Neural cell (in vitro differentiated cells): ENCODE measurements around the gene INS. TPM values are rescaled to one million over a fixed set of nuclear protein-coding genes. Genes with fewer than 3 reads are reported as not detected.

Source experiments
- H2AFZ ChIP-seq: fragments of 200-600, 300-800 bp; sonication (generic), shearing (Covaris generic); 2 replicates; pipeline ENCODE4 v1.6.0; 2014; ENCODE audit warnings: low read depth, mild to moderate bottlenecking, antibody characterized with exemption, low read length, moderate library complexity
- H3F3A ChIP-seq: fragments of 200-600 bp; shearing (Covaris generic); 2 replicates; pipeline ENCODE4 v1.6.1; 2016; ENCODE audit warnings: mild to moderate bottlenecking, moderate library complexity, mixed read lengths, antibody characterized with exemption, low read length; ENCODE audit not compliant: insufficient read depth, poor library complexity, severe bottlenecking
- H3K27ac ChIP-seq: fragments of 200-600, 300-800 bp; sonication (generic), shearing (Covaris generic); 2 replicates; pipeline ENCODE4 v1.5.1; 2014; ENCODE audit warnings: mild to moderate bottlenecking, low read length, moderate library complexity
- H3K27me3 ChIP-seq: fragments of 300-800, 200-600 bp; sonication (generic), shearing (Covaris generic); 2 replicates; pipeline ENCODE4 v1.6.0; 2014; ENCODE audit warnings: mild to moderate bottlenecking, low read depth, low read length, moderate library complexity; ENCODE audit not compliant: insufficient read depth
- H3K36me3 ChIP-seq: fragments of 300-800, 200-600 bp; sonication (generic), shearing (Covaris generic); 2 replicates; pipeline ENCODE4 v1.5.1; 2014; ENCODE audit warnings: mild to moderate bottlenecking, antibody characterized with exemption, low read length, moderate library complexity; ENCODE audit not compliant: insufficient read depth
- H3K4me2 ChIP-seq: fragments of 300-800, 200-600 bp; sonication (generic), shearing (Covaris generic); 2 replicates; pipeline ENCODE4 v1.6.0; 2014; ENCODE audit warnings: mild to moderate bottlenecking, low read length
- H3K4me3 ChIP-seq: fragments of 300-800, 200-600 bp; sonication (generic), shearing (Covaris generic); 2 replicates; pipeline ENCODE4 v1.5.1; 2014; ENCODE audit warnings: mild to moderate bottlenecking, low read length, moderate library complexity
- H3K79me2 ChIP-seq: fragments of 200-600 bp; shearing (Covaris generic); replicated peaks from 2 replicates; pipeline ENCODE4 v1.6.0; 2014; ENCODE audit warnings: mild to moderate bottlenecking, low read length, moderate library complexity; ENCODE audit not compliant: insufficient read depth
- H3K9ac ChIP-seq: fragments of 300-800, 200-600 bp; sonication (generic), shearing (Covaris generic); 2 replicates; pipeline ENCODE4 v1.6.1; 2016; ENCODE audit warnings: mild to moderate bottlenecking, low read length, mixed read lengths
- H3K9me2 ChIP-seq: fragments of 200-600 bp; shearing (Covaris generic); 2 replicates; pipeline ENCODE4 v1.6.1; 2016; ENCODE audit warnings: mild to moderate bottlenecking, low read length, mixed read lengths; ENCODE audit not compliant: insufficient read depth
- H3K9me3 ChIP-seq: fragments of 200-600, 300-800 bp; sonication (generic), shearing (Covaris generic); 2 replicates; pipeline ENCODE4 v1.6.1; 2016; ENCODE audit warnings: mild to moderate bottlenecking, mixed run types, low read length, moderate library complexity, mixed read lengths
- H4K20me1 ChIP-seq: fragments of 200-600 bp; shearing (Covaris generic); 2 replicates; pipeline ENCODE4 v1.6.1; 2016; ENCODE audit warnings: mild to moderate bottlenecking, mixed run types; ENCODE audit not compliant: insufficient read depth
- EP300 ChIP-seq: fragments of 450-650 bp; conservative IDR thresholded peaks from 2 replicates; pipeline ENCODE4 v1.6.1; 2014; ENCODE audit warnings: antibody characterized with exemption, mild to moderate bottlenecking, moderate library complexity; ENCODE audit not compliant: poor library complexity, severe bottlenecking
- EZH2 ChIP-seq: fragments of 200-600, 300-800 bp; shearing (Covaris generic), sonication (generic); IDR thresholded peaks from 2 replicates; pipeline ENCODE4 v1.6.1; 2014; ENCODE audit warnings: antibody characterized with exemption, low read length, borderline replicate concordance, mild to moderate bottlenecking; ENCODE audit not compliant: insufficient read depth, poor library complexity, severe bottlenecking
- MXI1 ChIP-seq: fragments of 450-650 bp; conservative IDR thresholded peaks from 2 replicates; pipeline ENCODE4 v1.6.1; 2014; ENCODE audit warnings: antibody characterized with exemption, mild to moderate bottlenecking; ENCODE audit not compliant: poor library complexity, severe bottlenecking
- POLR2AphosphoS5 ChIP-seq: IDR thresholded peaks from 2 replicates; pipeline ENCODE4 v1.6.1; 2012
- RAD21 ChIP-seq: fragments of 450-650 bp; conservative IDR thresholded peaks from 2 replicates; pipeline ENCODE4 v1.6.1; 2014; ENCODE audit warnings: antibody characterized with exemption, mild to moderate bottlenecking, moderate library complexity
- SMC3 ChIP-seq: fragments of 450-650 bp; conservative IDR thresholded peaks from 2 replicates; pipeline ENCODE4 v1.6.1; 2014; ENCODE audit warnings: antibody characterized with exemption, mild to moderate bottlenecking, moderate library complexity; ENCODE audit not compliant: poor library complexity
- TAF1 ChIP-seq: IDR thresholded peaks from 2 replicates; pipeline ENCODE4 v1.6.1; 2012; ENCODE audit warnings: low read depth
- polyA plus RNA-seq: library from polyadenylated mRNA; depleted of rRNA; stranded (reverse); fragments of >200 nt; gene quantifications from 2 replicates; pipeline ENCODE4 v1.2.3, GENCODE V29; 2014
- TF ChIP-seq, protein P1 (sequence below): fragments of 450-650 bp; IDR thresholded peaks from 2 replicates; pipeline ENCODE4 v1.5.1; 2014; ENCODE audit warnings: antibody characterized with exemption, mild to moderate bottlenecking, moderate library complexity; ENCODE audit not compliant: poor library complexity, severe bottlenecking
- TF ChIP-seq, protein P2 (sequence below): IDR thresholded peaks from 2 replicates; pipeline ENCODE4 v1.6.1; 2012; ENCODE audit warnings: borderline replicate concordance

INS gene
- polyA plus RNA-seq, 1 donor from 2014 or later: not detected

DNA sequence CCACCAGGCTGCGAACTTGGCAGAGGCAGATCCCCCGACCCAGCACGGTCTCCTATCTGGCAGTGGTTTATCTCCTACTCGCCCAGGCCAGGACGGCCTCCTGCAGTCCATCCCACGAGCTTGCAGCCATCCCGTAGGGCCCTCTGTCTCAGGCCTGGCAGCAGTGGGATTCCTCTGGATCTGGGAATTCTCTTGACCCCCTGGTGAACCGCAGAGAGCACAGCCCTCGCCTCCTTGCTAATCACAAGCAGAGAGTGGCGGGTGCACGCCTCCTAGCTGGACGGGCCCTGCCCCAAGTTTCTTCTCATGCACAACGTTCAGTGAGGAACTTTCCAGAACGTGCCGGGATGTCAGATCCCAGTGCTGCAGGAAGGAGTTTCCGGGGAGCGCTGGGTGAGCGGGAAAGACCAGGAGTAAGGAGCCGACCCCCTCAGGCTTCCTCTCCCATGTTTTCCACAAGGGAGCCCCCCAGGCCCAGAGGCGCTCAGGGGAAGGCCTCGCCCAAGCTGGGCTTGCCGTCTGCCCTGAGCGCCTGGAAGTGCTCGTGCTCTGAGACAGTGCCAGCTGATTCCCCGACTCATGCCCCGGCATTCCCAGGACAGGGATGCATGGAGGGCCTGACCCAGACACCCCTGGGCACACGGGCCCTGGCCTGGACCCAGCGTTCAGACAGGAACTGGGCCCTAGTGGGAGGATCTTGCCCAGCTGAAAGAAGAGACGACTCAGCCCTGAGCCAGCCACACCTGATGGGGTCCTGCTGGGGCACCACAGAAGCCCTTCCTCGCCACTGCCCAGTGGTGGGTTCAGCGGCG, 46.4 kb downstream of the INS start:
- H3K27ac ChIP-seq: no peak overlapping the region
- no peak overlapping the region for H2AFZ ChIP-seq
- H3K9me2 ChIP-seq: no peaks in the 10 kb centered on the region
- no peaks in the 10 kb centered on the region for H3K36me3 ChIP-seq
- H4K20me1 ChIP-seq: no peaks in the 10 kb centered on the region
- TF ChIP-seq MXI1 (no peak), EP300 (no peak), TAF1 (no peak), POLR2AphosphoS5 (no peak), SMC3 (no peak), RAD21 (no peak), EZH2 (no peak)
- TF ChIP-seq, protein P1, sequence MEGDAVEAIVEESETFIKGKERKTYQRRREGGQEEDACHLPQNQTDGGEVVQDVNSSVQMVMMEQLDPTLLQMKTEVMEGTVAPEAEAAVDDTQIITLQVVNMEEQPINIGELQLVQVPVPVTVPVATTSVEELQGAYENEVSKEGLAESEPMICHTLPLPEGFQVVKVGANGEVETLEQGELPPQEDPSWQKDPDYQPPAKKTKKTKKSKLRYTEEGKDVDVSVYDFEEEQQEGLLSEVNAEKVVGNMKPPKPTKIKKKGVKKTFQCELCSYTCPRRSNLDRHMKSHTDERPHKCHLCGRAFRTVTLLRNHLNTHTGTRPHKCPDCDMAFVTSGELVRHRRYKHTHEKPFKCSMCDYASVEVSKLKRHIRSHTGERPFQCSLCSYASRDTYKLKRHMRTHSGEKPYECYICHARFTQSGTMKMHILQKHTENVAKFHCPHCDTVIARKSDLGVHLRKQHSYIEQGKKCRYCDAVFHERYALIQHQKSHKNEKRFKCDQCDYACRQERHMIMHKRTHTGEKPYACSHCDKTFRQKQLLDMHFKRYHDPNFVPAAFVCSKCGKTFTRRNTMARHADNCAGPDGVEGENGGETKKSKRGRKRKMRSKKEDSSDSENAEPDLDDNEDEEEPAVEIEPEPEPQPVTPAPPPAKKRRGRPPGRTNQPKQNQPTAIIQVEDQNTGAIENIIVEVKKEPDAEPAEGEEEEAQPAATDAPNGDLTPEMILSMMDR: no peak
- H3K27me3 ChIP-seq: no peaks in the 10 kb centered on the region
- H3K79me2 ChIP-seq: no peaks in the 10 kb centered on the region
- H3K4me3 ChIP-seq: no peak overlapping the region
- H3F3A ChIP-seq: no peaks in the 10 kb centered on the region
- H3K9me3 ChIP-seq: peaks cover 6% of the 10 kb centered on the region
- H3K4me2 ChIP-seq: no peak overlapping the region
- no peak overlapping the region for H3K9ac ChIP-seq

DNA sequence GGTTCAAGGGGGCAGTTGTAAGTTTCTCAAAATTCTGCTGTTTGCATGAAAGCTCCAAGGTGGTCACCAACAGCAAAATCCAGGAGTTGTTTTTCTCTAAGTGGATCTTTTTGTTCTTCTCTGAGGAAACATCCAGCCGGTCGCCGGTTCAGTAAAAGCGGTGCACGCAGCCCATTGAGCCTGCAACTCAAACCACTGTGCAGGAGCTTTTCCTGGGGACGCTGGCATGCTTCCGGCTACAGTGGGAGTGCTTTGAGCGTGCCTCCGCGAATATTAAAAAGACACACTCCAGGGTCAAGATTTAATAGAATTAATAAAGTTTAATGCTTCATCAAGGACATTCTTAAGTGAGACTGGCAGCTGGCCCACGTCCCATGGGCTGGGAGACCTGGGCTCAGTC, 47.2 kb downstream of the INS start:
- H4K20me1 ChIP-seq: no peaks in the 10 kb centered on the region
- no peaks in the 10 kb centered on the region for H3K79me2 ChIP-seq
- no peaks in the 10 kb centered on the region for H3K36me3 ChIP-seq
- H2AFZ ChIP-seq: no peak overlapping the region
- H3F3A ChIP-seq: no peaks in the 10 kb centered on the region
- H3K9me2 ChIP-seq: no peaks in the 10 kb centered on the region
- H3K9me3 ChIP-seq: peaks cover 6% of the 10 kb centered on the region
- no peak overlapping the region for H3K27ac ChIP-seq
- no peak overlapping the region for H3K4me2 ChIP-seq
- TF ChIP-seq RAD21 (no peak), POLR2AphosphoS5 (no peak), MXI1 (no peak), TAF1 (no peak), EZH2 (no peak), SMC3 (no peak), EP300 (no peak)
- TF ChIP-seq, protein P1: no peak
- TF ChIP-seq, protein P2, sequence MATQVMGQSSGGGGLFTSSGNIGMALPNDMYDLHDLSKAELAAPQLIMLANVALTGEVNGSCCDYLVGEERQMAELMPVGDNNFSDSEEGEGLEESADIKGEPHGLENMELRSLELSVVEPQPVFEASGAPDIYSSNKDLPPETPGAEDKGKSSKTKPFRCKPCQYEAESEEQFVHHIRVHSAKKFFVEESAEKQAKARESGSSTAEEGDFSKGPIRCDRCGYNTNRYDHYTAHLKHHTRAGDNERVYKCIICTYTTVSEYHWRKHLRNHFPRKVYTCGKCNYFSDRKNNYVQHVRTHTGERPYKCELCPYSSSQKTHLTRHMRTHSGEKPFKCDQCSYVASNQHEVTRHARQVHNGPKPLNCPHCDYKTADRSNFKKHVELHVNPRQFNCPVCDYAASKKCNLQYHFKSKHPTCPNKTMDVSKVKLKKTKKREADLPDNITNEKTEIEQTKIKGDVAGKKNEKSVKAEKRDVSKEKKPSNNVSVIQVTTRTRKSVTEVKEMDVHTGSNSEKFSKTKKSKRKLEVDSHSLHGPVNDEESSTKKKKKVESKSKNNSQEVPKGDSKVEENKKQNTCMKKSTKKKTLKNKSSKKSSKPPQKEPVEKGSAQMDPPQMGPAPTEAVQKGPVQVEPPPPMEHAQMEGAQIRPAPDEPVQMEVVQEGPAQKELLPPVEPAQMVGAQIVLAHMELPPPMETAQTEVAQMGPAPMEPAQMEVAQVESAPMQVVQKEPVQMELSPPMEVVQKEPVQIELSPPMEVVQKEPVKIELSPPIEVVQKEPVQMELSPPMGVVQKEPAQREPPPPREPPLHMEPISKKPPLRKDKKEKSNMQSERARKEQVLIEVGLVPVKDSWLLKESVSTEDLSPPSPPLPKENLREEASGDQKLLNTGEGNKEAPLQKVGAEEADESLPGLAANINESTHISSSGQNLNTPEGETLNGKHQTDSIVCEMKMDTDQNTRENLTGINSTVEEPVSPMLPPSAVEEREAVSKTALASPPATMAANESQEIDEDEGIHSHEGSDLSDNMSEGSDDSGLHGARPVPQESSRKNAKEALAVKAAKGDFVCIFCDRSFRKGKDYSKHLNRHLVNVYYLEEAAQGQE: no peak
- no peaks in the 10 kb centered on the region for H3K27me3 ChIP-seq
- H3K4me3 ChIP-seq: no peak overlapping the region
- no peak overlapping the region for H3K9ac ChIP-seq
